SK-N-SH (cell line): ENCODE measurements around the gene PLEKHG1. TPM values are rescaled to one million over a fixed set of nuclear protein-coding genes. Genes with fewer than 3 reads are reported as not detected.

Experiments
- CTCF ChIA-PET: fragments of 300-600, 350-600 bp; formaldehyde crosslinking; extraction: SDS; loops from one replicate; lab custom pipeline; 2021; lab: Yijun Ruan, JAX
- POLR2A ChIA-PET: fragments of 350-600 bp; sonication (Branson Sonifier 250); formaldehyde crosslinking; extraction: SDS; loops from one replicate; lab custom pipeline; 2020; ENCODE audit warnings: antibody characterized with exemption, inconsistent platforms; lab: Yijun Ruan, JAX
- DNase-seq: peaks from one replicate; pipeline ENCODE4 v3.0.0; 2012
- H2AFZ ChIP-seq: fragments of 200-600 bp; sonication (generic); 2 replicates; pipeline ENCODE4 v1.8.1; 2016; ENCODE audit warnings: antibody characterized with exemption, mild to moderate bottlenecking, low read depth
- H3F3A ChIP-seq: fragments of 200-600 bp; sonication (generic); replicated peaks from 2 replicates; pipeline ENCODE3; 2016; ENCODE audit warnings: antibody characterized with exemption, mild to moderate bottlenecking; ENCODE audit not compliant: insufficient read depth
- H3K27ac ChIP-seq, 2 experiments: fragments of 200-500 bp in 1 of 2; fragments of 200-600 bp in 1 of 2; sonication (Bioruptor generic) in 1 of 2; sonication (generic), shearing (Covaris generic) in 1 of 2; 2 replicates each; pipeline versions ENCODE4 v1.5.1 to v1.6.1; 2014 to 2016; ENCODE audit warnings: low read depth in 2 of 2, inconsistent platforms in 1 of 2, low read length in 1 of 2, mild to moderate bottlenecking in 1 of 2, mixed read lengths in 1 of 2
- H3K27me3 ChIP-seq: fragments of 200-600 bp; sonication (generic), shearing (Covaris generic); 2 replicates; pipeline ENCODE4 v1.6.1; 2016; ENCODE audit warnings: mixed run types; ENCODE audit not compliant: insufficient read depth
- H3K36me3 ChIP-seq, 2 experiments: fragments of 200-500 bp in 1 of 2; fragments of 200-600 bp in 1 of 2; sonication (Bioruptor generic) in 1 of 2; sonication (generic) in 1 of 2; replicated peaks in 1 of 2; 2 replicates each; pipeline versions ENCODE3 to v1.5.1; 2014 to 2016; ENCODE audit warnings: low read length in 1 of 2, mild to moderate bottlenecking in 1 of 2; ENCODE audit not compliant: insufficient read depth in 2 of 2, control insufficient read depth in 1 of 2
- H3K4me1 ChIP-seq, 2 experiments: fragments of 200-500 bp in 1 of 2; fragments of 200-600 bp in 1 of 2; sonication (Bioruptor generic) in 1 of 2; sonication (generic), shearing (Covaris generic) in 1 of 2; 2 replicates each; pipeline versions ENCODE4 v1.5.1 to v1.6.1; 2014 to 2016; ENCODE audit warnings: low read depth in 1 of 2, low read length in 1 of 2, mixed run types in 1 of 2; ENCODE audit not compliant: insufficient read depth in 2 of 2, control insufficient read depth in 1 of 2
- H3K4me2 ChIP-seq: fragments of 200-600 bp; sonication (generic), shearing (Covaris generic); 2 replicates; pipeline ENCODE4 v1.6.1; 2017; ENCODE audit warnings: mixed run types
- H3K4me3 ChIP-seq, 2 experiments: fragments of 200-500 bp in 1 of 2; fragments of 200-600 bp in 1 of 2; sonication (Bioruptor generic) in 1 of 2; sonication (generic), shearing (Covaris generic) in 1 of 2; 2 replicates each; pipeline versions ENCODE4 v1.5.1 to v1.8.1; 2014 to 2016; ENCODE audit warnings: low read depth in 2 of 2, inconsistent platforms in 1 of 2, low read length in 1 of 2, mild to moderate bottlenecking in 1 of 2, mixed read lengths in 1 of 2, moderate library complexity in 1 of 2
- H3K79me2 ChIP-seq: fragments of 200-600 bp; sonication (generic); 2 replicates; pipeline ENCODE4 v1.8.1; 2017; ENCODE audit warnings: mild to moderate bottlenecking; ENCODE audit not compliant: insufficient read depth
- H3K9ac ChIP-seq: fragments of 200-600 bp; sonication (generic); 2 replicates; pipeline ENCODE4 v1.6.1; 2017; ENCODE audit warnings: mixed run types
- H3K9me2 ChIP-seq: fragments of 200-600 bp; sonication (generic); 2 replicates; pipeline ENCODE4 v1.6.1; 2017; ENCODE audit warnings: mixed run types
- H3K9me3 ChIP-seq: fragments of 200-600 bp; sonication (generic); 2 replicates; pipeline ENCODE4 v1.6.1; 2017; ENCODE audit warnings: mixed run types, mild to moderate bottlenecking, moderate library complexity
- H4K20me1 ChIP-seq: fragments of 200-600 bp; sonication (generic); 2 replicates; pipeline ENCODE4 v1.6.1; 2017; ENCODE audit warnings: mild to moderate bottlenecking, mixed run types; ENCODE audit not compliant: insufficient read depth
- EP300 ChIP-seq, 2 experiments: IDR thresholded peaks; 2 replicates each; pipeline versions ENCODE4 v1.4.0 to v1.6.1; 2012; ENCODE audit warnings: borderline replicate concordance in 1 of 2, low read depth in 1 of 2, low read length in 1 of 2
- FOSL2 ChIP-seq: IDR thresholded peaks from 2 replicates; pipeline ENCODE4 v1.4.0; 2012; ENCODE audit warnings: low read depth, mild to moderate bottlenecking, moderate library complexity, borderline replicate concordance
- FOXJ3 ChIP-seq: sonication (generic); formaldehyde crosslinking; IDR thresholded peaks from 2 replicates; pipeline ENCODE4 v1.5.1; 2020; ENCODE audit warnings: mild to moderate bottlenecking, missing genetic modification reagents
- FOXM1 ChIP-seq: IDR thresholded peaks from 2 replicates; pipeline ENCODE4 v1.4.0; 2012; ENCODE audit warnings: low read depth, mild to moderate bottlenecking
- GATA2 ChIP-seq: sonication (generic); formaldehyde crosslinking; IDR thresholded peaks from 2 replicates; pipeline ENCODE4 v1.5.0; 2020; ENCODE audit warnings: mild to moderate bottlenecking, missing genetic modification reagents
- NFIC ChIP-seq: IDR thresholded peaks from 2 replicates; pipeline ENCODE4 v1.4.0; 2012; ENCODE audit warnings: borderline replicate concordance
- POLR2AphosphoS5 ChIP-seq: IDR thresholded peaks from 2 replicates; pipeline ENCODE4 v1.6.1; 2012; ENCODE audit warnings: low read depth, low read length
- RAD21 ChIP-seq: IDR thresholded peaks from 2 replicates; pipeline ENCODE4 v1.6.1; 2012; ENCODE audit warnings: mild to moderate bottlenecking, low read length
- RCOR1 ChIP-seq: fragments of 150-350 bp; IDR thresholded peaks from 2 replicates; pipeline ENCODE4 v1.6.1; 2017; ENCODE audit warnings: antibody characterized with exemption, low read length
- REST ChIP-seq: IDR thresholded peaks from 2 replicates; pipeline ENCODE4 v1.6.1; 2012; ENCODE audit warnings: mild to moderate bottlenecking, low read depth, low read length, moderate library complexity
- RFX5 ChIP-seq: IDR thresholded peaks from 2 replicates; pipeline ENCODE4 v1.6.1; 2012; ENCODE audit warnings: mild to moderate bottlenecking, improper control_type of control experiment, low read length
- RXRA ChIP-seq: IDR thresholded peaks from 2 replicates; pipeline ENCODE4 v1.4.0; 2012; ENCODE audit warnings: low read depth, mild to moderate bottlenecking, borderline replicate concordance
- SIN3A ChIP-seq: IDR thresholded peaks from 2 replicates; pipeline ENCODE4 v1.6.1; 2012; ENCODE audit warnings: low read depth, mild to moderate bottlenecking, low read length, moderate library complexity, borderline replicate concordance
- TAF1 ChIP-seq: IDR thresholded peaks from 2 replicates; pipeline ENCODE4 v1.6.1; 2012; ENCODE audit warnings: low read depth, mild to moderate bottlenecking, low read length, moderate library complexity, borderline replicate concordance
- TEAD4 ChIP-seq: IDR thresholded peaks from 2 replicates; pipeline ENCODE4 v1.4.0; 2012; ENCODE audit warnings: mild to moderate bottlenecking, borderline replicate concordance; ENCODE audit not compliant: insufficient read depth
- YY1 ChIP-seq: IDR thresholded peaks from 2 replicates; pipeline ENCODE4 v1.4.0; 2012; ENCODE audit warnings: low read depth, mild to moderate bottlenecking
- ZBTB33 ChIP-seq: IDR thresholded peaks from 2 replicates; pipeline ENCODE4 v1.4.0; 2012; ENCODE audit warnings: low read depth, borderline replicate concordance
- WGBS: methylation state at CpG from one replicate; pipeline ENCODE4 v1.1.6; 2017; ENCODE audit warnings: low lambda C conversion rate; 5-methylcytosine and 5-hydroxymethylcytosine counted together
- polyA plus RNA-seq, 3 experiments: library from polyadenylated mRNA; depleted of rRNA; stranded (reverse); fragments of >200 nt; gene quantifications; 2 replicates each; pipeline ENCODE4 v1.2.3, GENCODE V29; 2012
- TF ChIP-seq, protein P1 (sequence below): IDR thresholded peaks from 2 replicates; pipeline ENCODE4 v1.4.0; 2012; ENCODE audit warnings: low read depth
- TF ChIP-seq, protein P2 (sequence below): fragments of 200-600 bp; sonication (generic); IDR thresholded peaks from 2 replicates; pipeline ENCODE4 v1.6.1; 2017; ENCODE audit warnings: antibody characterized with exemption, mild to moderate bottlenecking, moderate library complexity

The PLEKHG1 gene
- polyA plus RNA-seq, 1 of the 3 experiments (the other 2 are of a cell fraction) = 0.02 TPM

- ChIA-PET POLR2A (no interaction called here), CTCF (no interaction called here)
- no peaks in the 10 kb centered on the region; a peak in 1 of 4 replicates for H3K4me1 ChIP-seq
- no peaks in the 10 kb centered on the region for H3K9me2 ChIP-seq
- no peaks in the 10 kb centered on the region for H3K9me3 ChIP-seq
- H3K36me3 ChIP-seq = no peaks in the 10 kb centered on the region
- H3K4me3 ChIP-seq = no peak overlapping the region
- DNase-seq = no peak
- no peaks in the 10 kb centered on the region; the same call in 1 of the 2 replicates for H3K27me3 ChIP-seq
- H3K9ac ChIP-seq = no peak overlapping the region
- no peaks in the 10 kb centered on the region for H4K20me1 ChIP-seq
- no peaks in the 10 kb centered on the region for H3F3A ChIP-seq
- no peak overlapping the region for H3K4me2 ChIP-seq
- H2AFZ ChIP-seq = no peak overlapping the region
- no peak overlapping the region for H3K27ac ChIP-seq
- 3% methylated on average over 4 of the region's 4 CpGs for whole genome bisulfite sequencing
- no peaks in the 10 kb centered on the region for H3K79me2 ChIP-seq
- TF ChIP-seq FOSL2 (no peak), SIN3A (no peak), TAF1 (no peak), POLR2AphosphoS5 (no peak)
- TF ChIP-seq, protein P1, sequence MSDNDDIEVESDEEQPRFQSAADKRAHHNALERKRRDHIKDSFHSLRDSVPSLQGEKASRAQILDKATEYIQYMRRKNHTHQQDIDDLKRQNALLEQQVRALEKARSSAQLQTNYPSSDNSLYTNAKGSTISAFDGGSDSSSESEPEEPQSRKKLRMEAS = no peak
Observed at GRCh38 chr6:150587637-150588036, 12.0 kb upstream of the PLEKHG1 start.

DNA sequence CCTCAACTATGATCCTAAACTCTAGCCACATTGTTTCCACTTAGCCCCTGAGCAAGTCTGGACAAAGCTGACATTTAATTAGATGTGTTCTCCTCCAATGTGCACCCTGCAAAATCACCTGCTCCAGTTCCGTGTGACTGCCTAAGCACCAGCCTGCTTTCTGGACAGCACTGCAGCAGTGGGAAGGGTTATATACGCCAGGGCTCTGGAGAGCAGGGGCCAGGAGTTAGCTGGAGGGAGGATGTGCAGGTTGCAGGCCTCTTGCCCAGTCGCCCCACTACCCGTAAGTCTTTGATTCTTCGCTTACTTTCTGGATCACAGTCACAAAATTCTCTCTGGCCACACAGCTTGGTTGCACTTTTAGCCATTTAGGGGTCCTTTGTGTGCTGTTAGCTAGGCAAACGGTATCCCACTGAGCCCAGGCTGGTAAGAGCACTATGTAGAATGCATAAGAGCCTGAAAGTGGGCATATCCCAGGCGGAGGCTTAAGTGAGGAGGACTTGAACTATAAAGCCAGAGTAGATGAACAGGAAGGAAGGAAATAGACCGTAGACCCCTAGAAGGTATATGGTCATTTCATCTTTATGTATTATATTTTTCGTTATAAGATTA is 10.7 kb upstream of the PLEKHG1 start:
- Histone ChIP-seq H3K9me3 (no peaks in the 10 kb centered on the region), H3K4me1 (no peaks in the 10 kb centered on the region), H3K4me2 (no peak overlapping the region), H3K36me3 (no peaks in the 10 kb centered on the region), H4K20me1 (no peaks in the 10 kb centered on the region), H3K9me2 (no peaks in the 10 kb centered on the region), H2AFZ (no peak overlapping the region), H3K79me2 (no peaks in the 10 kb centered on the region), H3K9ac (no peak overlapping the region), H3K27me3 (no peaks in the 10 kb centered on the region; the same call in 1 of the 2 replicates), H3K27ac (no peak overlapping the region), H3F3A (no peaks in the 10 kb centered on the region), H3K4me3 (no peak overlapping the region)
- TF ChIP-seq TEAD4 = no peak
- no peak for TF ChIP-seq RCOR1
- no peak for TF ChIP-seq FOSL2
- no peak for TF ChIP-seq REST
- no peak for TF ChIP-seq FOXM1
- no peak for TF ChIP-seq EP300 (IDR thresholded peaks at IDR 0.05; ENCODE audit: borderline replicate concordance in 1 of 2, low read depth in 1 of 2, low read length in 1 of 2)
- TF ChIP-seq FOXJ3 = no peak
- TF ChIP-seq RAD21 = no peak
- TF ChIP-seq, protein P1 = no peak
- TF ChIP-seq YY1 = no peak
- TF ChIP-seq TAF1 = no peak
- TF ChIP-seq, protein P2, sequence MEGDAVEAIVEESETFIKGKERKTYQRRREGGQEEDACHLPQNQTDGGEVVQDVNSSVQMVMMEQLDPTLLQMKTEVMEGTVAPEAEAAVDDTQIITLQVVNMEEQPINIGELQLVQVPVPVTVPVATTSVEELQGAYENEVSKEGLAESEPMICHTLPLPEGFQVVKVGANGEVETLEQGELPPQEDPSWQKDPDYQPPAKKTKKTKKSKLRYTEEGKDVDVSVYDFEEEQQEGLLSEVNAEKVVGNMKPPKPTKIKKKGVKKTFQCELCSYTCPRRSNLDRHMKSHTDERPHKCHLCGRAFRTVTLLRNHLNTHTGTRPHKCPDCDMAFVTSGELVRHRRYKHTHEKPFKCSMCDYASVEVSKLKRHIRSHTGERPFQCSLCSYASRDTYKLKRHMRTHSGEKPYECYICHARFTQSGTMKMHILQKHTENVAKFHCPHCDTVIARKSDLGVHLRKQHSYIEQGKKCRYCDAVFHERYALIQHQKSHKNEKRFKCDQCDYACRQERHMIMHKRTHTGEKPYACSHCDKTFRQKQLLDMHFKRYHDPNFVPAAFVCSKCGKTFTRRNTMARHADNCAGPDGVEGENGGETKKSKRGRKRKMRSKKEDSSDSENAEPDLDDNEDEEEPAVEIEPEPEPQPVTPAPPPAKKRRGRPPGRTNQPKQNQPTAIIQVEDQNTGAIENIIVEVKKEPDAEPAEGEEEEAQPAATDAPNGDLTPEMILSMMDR = no peak
- no peak for TF ChIP-seq NFIC
- TF ChIP-seq GATA2 = no peak
- TF ChIP-seq RFX5 = no peak
- TF ChIP-seq RXRA = no peak
- TF ChIP-seq ZBTB33 = no peak
- ChIA-PET CTCF (no interaction called here), POLR2A (no interaction called here)
- DNase-seq = no peak
- 14% methylated on average over 8 of the region's 9 CpGs for WGBS
